ENCODE data around the gene TBC1D4. TPM values are rescaled to one million over a fixed set of nuclear protein-coding genes. Genes with fewer than 3 reads are reported as not detected.

The TBC1D4 gene
- total RNA-seq, 4 donors from 2014 or later: 14.9 to 20.8 (median 16.6) TPM

- Histone ChIP-seq H3K4me1 (peaks cover 0 to 17% (median 3%) of the 10 kb centered on the region in 3 donors), H3K4me3 (no peak overlapping the region), H3K36me3 (no peaks in the 10 kb centered on the region), H3K27me3 (no peaks in the 10 kb centered on the region), H3K27ac (no peak overlapping the region), H3K9me3 (no peaks in the 10 kb centered on the region)
- intact Hi-C loops (cut with DNase I): no loop called here
- no peak for DNase-seq
- WGBS, 2 donors: 32 to 46% methylated on average over 2 of the region's 2 CpGs
- TF ChIP-seq POLR2A (IDR thresholded peaks at IDR 0.05) (no peak), CTCF (IDR thresholded peaks at IDR 0.05) (no peak)
Observed at GRCh38 chr13:75432045-75432444, 49.9 kb downstream of the TBC1D4 start.

- DNase-seq: no peak
- H3K9me3 ChIP-seq: no peaks in the 10 kb centered on the region
- peaks cover 0 to 27% (median 3%) of the 10 kb centered on the region in 3 donors for H3K4me1 ChIP-seq
- H3K27me3 ChIP-seq: no peaks in the 10 kb centered on the region
- H3K27ac ChIP-seq: no peak overlapping the region
- WGBS, 2 donors: 75 to 81% methylated on average over 8 of the region's 8 CpGs
- TF ChIP-seq CTCF (IDR thresholded peaks at IDR 0.05): no peak
- no peak for TF ChIP-seq POLR2A (IDR thresholded peaks at IDR 0.05)
- no peak overlapping the region for H3K4me3 ChIP-seq
- intact Hi-C loops (cut with DNase I): no loop called here
- no peaks in the 10 kb centered on the region for H3K36me3 ChIP-seq
Observed at GRCh38 chr13:75430436-75431209, 51.3 kb downstream of the TBC1D4 start.

GRCh38 chr13:75426421-75426820, 55.5 kb downstream of the TBC1D4 start:
- Histone ChIP-seq H3K4me1 (peaks cover 0 to 21% (median 0%) of the 10 kb centered on the region in 3 donors), H3K27ac (no peak overlapping the region), H3K9me3 (no peaks in the 10 kb centered on the region), H3K27me3 (no peaks in the 10 kb centered on the region), H3K4me3 (no peak overlapping the region), H3K36me3 (no peaks in the 10 kb centered on the region)
- no peak for DNase-seq
- no peak for TF ChIP-seq POLR2A (IDR thresholded peaks at IDR 0.05)
- no peak for TF ChIP-seq CTCF (IDR thresholded peaks at IDR 0.05)
- intact Hi-C loops (cut with DNase I): no loop called here

GRCh38 chr13:75425216-75426009, 56.6 kb downstream of the TBC1D4 start:
- no peaks in the 10 kb centered on the region for H3K9me3 ChIP-seq
- WGBS, 2 donors: 79 to 84% methylated on average over 3 of the region's 3 CpGs
- H3K4me1 ChIP-seq: peaks cover 0 to 20% (median 0%) of the 10 kb centered on the region in 3 donors
- no peak for TF ChIP-seq POLR2A (IDR thresholded peaks at IDR 0.05)
- no peak for TF ChIP-seq CTCF (IDR thresholded peaks at IDR 0.05)
- H3K27me3 ChIP-seq: no peaks in the 10 kb centered on the region
- no peak overlapping the region for H3K4me3 ChIP-seq
- intact Hi-C loops (cut with DNase I): no loop called here
- no peak overlapping the region for H3K27ac ChIP-seq
- no peaks in the 10 kb centered on the region for H3K36me3 ChIP-seq
- no peak for DNase-seq

- H3K4me1 ChIP-seq: peaks cover 0 to 26% (median 6%) of the 10 kb centered on the region in 3 donors
- no peak for DNase-seq
- WGBS, 2 donors: 88 to 98% methylated on average over 3 of the region's 3 CpGs
- H3K27me3 ChIP-seq: no peaks in the 10 kb centered on the region
- no peaks in the 10 kb centered on the region for H3K36me3 ChIP-seq
- no peak for TF ChIP-seq POLR2A (IDR thresholded peaks at IDR 0.05)
- no peak overlapping the region for H3K27ac ChIP-seq
- H3K4me3 ChIP-seq: no peak overlapping the region
- no peaks in the 10 kb centered on the region for H3K9me3 ChIP-seq
- intact Hi-C loops (cut with DNase I): no loop called here
Observed at GRCh38 chr13:75423946-75424345, 58.0 kb downstream of the TBC1D4 start.

All from esophagus squamous epithelium (tissue), 5 donors.